GM20000 (cell line): Measurements from ENCODE around the gene GINS3.
"Not testable (repeated sequence)": the region's sequence is repeated elsewhere in the genome, so short reads cannot be mapped to it uniquely, and the experiment has no call there.

ENCODE experiments used
- DNase-seq: peaks from one replicate; pipeline ENCODE4 v3.0.0; 2012; ENCODE audit warnings: low spot score
- TF ChIP-seq, protein P1 (sequence below): IDR thresholded peaks from 2 replicates; pipeline ENCODE4 v1.5.1; 2012; ENCODE audit warnings: mild to moderate bottlenecking, control low read depth; ENCODE audit errors: extremely low read depth, missing control alignments

GINS3 gene

DNA sequence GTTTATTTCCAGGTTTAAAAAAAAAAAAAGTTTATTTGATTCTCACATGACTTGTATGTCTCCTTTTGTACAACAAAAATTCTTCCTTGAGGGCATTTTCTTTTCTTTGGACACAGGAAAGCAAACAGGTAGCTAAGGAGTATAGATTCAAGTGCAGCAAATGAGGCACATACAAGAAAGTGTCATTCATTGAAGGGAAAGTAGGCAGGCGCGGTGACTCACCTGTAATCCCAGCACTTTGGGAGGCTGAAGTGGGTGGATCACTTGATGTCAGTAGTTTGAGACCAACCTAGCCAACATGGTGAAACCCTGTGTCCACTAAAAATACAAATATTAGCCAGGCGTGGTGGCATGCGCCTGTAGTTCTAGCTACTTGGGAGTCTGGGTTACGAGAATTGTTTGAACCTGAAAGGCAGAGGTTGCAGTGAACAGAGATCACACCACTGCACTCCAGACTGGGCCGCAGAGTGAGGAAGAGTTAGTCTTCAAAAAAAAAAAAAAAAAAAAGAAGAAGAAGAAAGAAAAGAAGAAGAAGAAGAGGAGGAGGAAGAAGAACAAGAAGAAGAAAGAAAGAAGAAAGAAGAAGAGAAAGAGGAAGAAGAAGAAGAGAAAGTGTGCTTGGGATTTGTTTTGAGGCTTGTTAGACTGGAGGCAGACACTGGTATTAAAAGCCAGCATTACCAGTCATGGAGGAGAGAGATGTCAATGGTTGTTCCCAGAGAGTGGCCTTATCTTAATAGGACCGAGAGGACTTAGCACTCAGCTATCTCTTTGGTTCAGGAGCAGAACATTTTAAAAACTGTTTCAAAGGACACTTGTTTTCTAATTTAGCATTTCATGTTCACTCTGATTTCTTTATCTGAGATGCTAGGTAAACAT is 19.7 kb downstream of the GINS3 start:
- DNase-seq = no peak

DNA sequence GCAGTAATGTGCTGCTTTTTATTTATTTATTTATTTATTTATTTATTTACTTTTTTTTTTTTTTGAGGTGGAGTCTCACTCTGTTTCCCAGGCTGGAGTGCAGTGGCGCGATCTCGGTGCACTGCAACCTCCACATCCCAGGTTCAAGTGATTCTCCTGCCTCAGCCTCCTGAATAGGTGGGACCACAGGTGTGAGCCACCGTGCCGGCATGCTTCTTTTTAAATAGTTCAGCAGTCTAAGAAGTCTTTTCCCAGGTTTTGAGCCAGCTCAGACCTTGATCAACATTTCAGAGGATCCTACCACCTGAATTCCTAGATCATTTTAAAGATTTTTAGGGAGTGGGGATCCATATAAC is 20.3 kb downstream of the GINS3 start:
- not testable (repeated sequence) for DNase-seq

More for the DNA sequence above, 19.7 kb downstream of the GINS3 start:
- TF ChIP-seq, protein P1, sequence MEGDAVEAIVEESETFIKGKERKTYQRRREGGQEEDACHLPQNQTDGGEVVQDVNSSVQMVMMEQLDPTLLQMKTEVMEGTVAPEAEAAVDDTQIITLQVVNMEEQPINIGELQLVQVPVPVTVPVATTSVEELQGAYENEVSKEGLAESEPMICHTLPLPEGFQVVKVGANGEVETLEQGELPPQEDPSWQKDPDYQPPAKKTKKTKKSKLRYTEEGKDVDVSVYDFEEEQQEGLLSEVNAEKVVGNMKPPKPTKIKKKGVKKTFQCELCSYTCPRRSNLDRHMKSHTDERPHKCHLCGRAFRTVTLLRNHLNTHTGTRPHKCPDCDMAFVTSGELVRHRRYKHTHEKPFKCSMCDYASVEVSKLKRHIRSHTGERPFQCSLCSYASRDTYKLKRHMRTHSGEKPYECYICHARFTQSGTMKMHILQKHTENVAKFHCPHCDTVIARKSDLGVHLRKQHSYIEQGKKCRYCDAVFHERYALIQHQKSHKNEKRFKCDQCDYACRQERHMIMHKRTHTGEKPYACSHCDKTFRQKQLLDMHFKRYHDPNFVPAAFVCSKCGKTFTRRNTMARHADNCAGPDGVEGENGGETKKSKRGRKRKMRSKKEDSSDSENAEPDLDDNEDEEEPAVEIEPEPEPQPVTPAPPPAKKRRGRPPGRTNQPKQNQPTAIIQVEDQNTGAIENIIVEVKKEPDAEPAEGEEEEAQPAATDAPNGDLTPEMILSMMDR = no peak

- TF ChIP-seq, protein P1 = no peak
- DNase-seq = no peak
Observed at GRCh38 chr16:58413359-58413758, 21.1 kb downstream of the GINS3 start.

DNA sequence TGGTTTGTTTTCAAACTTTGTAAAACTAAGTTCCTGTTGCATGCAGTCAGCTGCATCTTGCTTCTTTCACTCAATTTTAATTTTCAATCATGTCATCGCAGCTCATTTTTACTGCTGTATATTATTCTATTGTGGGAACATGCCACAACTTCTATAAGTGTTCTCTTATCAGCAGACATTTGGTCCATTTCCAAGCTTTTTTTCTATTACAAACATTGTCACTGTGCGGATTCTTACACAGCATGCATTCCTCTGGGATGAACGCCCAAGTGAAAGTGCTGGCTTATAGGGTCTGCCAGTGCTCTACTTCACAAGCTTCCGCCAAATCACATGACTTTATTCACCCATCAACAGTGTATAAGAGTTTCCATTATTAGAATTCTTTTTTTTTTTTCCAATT is 22.7 kb downstream of the GINS3 start:
- no peak for DNase-seq
- TF ChIP-seq, protein P1 = no peak

DNA sequence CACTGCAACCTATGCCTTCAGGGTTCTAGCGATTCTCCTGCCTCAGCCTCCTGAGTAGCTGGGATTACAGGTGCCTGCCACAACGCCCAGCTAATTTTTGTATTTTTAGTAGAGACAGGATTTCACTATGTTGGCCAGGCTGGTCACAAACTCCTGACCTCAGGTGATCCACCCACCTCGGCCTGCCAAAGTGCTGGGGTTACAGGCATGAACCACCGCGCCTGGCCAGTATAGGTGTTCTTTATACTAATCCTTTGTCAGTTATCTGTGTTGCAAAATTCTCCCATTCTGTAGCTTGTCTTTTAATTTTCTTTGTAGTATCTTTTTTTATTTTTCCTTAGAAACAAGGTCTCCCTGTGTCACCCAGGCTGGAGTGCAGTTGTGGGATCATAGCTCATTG is 23.7 kb downstream of the GINS3 start:
- DNase-seq = not testable (repeated sequence)

- DNase-seq = no peak
- TF ChIP-seq, protein P1 = no peak
Observed at GRCh38 chr16:58417035-58417434, 24.8 kb downstream of the GINS3 start.

GRCh38 chr16:58417600-58417999 is 25.3 kb downstream of the GINS3 start:
- no peak for DNase-seq
- TF ChIP-seq, protein P1 = no peak

GRCh38 chr16:58418026-58418425 is 25.8 kb downstream of the GINS3 start:
- TF ChIP-seq, protein P1 = no peak
- DNase-seq = no peak
